Epithelial cell of esophagus (primary cell): ENCODE measurements around the gene ZYX.

Source experiments
- DNase-seq: peaks from one replicate; pipeline ENCODE4 v3.0.0; 2010; ENCODE audit warnings: low read depth
- H3K4me3 ChIP-seq: 2 replicates; pipeline ENCODE4 v1.5.1; 2011; ENCODE audit warnings: mild to moderate bottlenecking, low read length, control low read depth
- CTCF ChIP-seq: IDR thresholded peaks from 2 replicates; pipeline ENCODE4 v1.5.1; 2011; ENCODE audit warnings: low read depth, mild to moderate bottlenecking, low read length, control low read depth, inconsistent platforms; ENCODE audit not compliant: insufficient read depth; ENCODE audit errors: missing control alignments

The ZYX gene

GRCh38 chr7:143395187-143396149 is 14.3 kb downstream of the ZYX start:
- no peak for DNase-seq
- TF ChIP-seq CTCF = no peak
- no peak overlapping the region for H3K4me3 ChIP-seq

- H3K4me3 ChIP-seq = no peak overlapping the region
- TF ChIP-seq CTCF = no peak
- no peak for DNase-seq
Observed at GRCh38 chr7:143396182-143396581, 15.0 kb downstream of the ZYX start.

GRCh38 chr7:143396625-143397556 is 15.7 kb downstream of the ZYX start:
- H3K4me3 ChIP-seq = no peak overlapping the region
- DNase-seq = no peak
- no peak for TF ChIP-seq CTCF

GRCh38 chr7:143397710-143398530 is 16.8 kb downstream of the ZYX start:
- H3K4me3 ChIP-seq = no peak overlapping the region
- DNase-seq = no peak
- no peak for TF ChIP-seq CTCF

GRCh38 chr7:143398616-143399015 is 17.5 kb downstream of the ZYX start:
- H3K4me3 ChIP-seq = no peak overlapping the region
- no peak for DNase-seq
- no peak for TF ChIP-seq CTCF

- no peak for TF ChIP-seq CTCF
- no peak for DNase-seq
- H3K4me3 ChIP-seq = no peak overlapping the region
Observed at GRCh38 chr7:143399151-143399550, 18.0 kb downstream of the ZYX start.
